EL (cell line): ENCODE measurements around the gene L3MBTL2.

ENCODE experiments used
- DNase-seq: peaks from one replicate; pipeline ENCODE4 v3.0.0-alpha.2; 2016

Gene L3MBTL2

DNA sequence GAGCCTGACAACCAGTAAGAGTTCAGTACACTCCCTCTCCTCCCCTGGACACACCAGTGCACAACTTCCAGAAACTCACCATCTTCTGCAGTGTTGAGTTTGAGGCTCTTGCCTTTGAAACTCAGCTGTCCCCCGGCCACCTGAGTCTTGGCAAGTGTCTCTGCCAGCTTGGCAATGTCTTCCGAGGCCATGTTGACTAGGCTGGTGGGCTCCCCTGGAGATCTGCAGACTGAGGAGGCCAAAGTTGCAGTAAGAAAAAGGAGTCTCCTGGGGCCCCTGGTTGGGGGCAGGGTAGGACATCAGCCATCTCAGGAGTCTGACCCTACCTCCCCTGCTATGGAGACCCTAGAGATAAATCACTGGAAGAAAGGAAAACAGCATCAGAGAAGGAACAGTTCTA, 75.7 kb downstream of the L3MBTL2 start:
- DNase-seq, result no peak
